ENCODE results near the gene KRTAP10-8.
A peak's percentile ranks its signal among the peaks of the same experiment; 100 is the strongest.
"Not testable (repeated sequence)": the region's sequence is repeated elsewhere in the genome, so short reads cannot be mapped to it uniquely, and the experiment has no call there.

Gene KRTAP10-8

DNA sequence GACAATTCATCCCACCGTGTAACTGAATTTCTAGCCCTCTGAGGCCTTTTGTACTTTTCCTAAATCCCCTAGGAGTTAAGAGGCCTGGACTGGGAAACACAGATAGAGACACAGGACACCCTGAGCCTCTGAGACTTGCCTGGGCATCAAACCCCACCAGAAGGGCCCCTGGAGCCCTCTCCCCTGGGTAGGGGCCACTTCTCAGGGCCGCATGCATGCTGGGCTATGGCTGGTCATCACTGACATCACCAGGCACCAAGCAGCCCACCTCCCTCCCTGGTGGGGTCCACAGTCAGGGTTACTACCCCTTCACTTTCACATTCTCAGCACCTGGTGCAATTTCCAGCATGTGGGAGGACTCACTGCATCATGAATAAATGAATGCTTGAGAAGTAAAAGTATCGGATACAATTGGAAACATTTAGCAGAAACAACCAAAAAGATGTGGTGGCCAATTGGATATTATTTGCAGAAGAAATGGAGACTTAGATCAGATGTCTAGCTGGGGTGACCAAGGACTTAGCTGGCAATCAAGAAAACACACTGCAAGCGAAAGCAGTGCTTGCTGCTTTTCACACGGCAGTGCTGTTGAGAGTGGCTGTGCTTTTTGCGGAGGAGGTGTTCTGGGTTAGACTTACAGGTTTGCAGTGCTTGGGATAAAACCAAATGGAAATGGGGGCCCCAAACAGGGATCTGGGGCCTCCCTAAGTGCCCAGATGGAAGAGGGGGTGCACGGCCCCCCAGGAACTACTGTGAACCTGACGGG lies 12.4 kb upstream of the KRTAP10-8 start:
- DNase-seq: no peak

DNA sequence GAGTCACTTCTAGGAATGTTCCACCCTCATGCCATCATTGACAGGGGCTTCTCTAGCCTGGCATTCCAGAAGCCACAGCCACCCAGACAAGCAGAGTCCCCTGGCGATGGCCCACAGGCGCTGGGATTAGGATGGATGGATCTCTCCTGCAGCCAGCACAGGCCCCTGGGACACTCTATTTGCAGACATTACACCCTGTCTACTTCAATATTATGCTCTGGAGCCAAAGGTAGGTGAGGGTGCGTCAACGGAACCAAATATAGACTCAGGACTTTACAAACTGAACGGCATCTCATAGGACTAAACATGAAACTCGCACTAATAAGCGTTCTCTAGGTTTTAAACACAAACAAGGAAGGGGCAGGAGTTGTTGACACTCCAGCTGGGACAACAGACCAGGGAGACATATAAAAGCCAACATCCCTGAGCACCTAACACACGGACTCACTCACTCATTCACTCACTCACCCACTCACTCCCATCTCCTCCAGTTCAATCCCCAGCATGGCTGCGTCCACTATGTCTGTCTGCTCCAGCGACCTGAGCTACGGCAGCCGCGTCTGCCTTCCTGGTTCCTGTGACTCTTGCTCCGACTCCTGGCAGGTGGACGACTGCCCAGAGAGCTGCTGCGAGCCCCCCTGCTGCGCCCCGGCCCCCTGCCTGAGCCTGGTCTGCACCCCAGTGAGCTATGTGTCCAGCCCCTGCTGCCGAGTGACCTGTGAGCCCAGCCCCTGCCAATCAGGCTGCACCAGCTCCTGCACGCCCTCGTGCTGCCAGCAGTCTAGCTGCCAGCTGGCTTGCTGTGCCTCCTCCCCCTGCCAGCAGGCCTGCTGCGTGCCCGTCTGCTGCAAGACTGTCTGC lies 11.5 kb upstream of the KRTAP10-8 start, which contains the start of gene KRTAP10-7:
TSS of gene KRTAP10-7 (plus strand) at position 480 of the 861 bp plus-strand sequence. CDS start at position 505, 25 bp downstream.
- not testable (repeated sequence) for DNase-seq

GRCh38 chr21:44601091-44601490 lies 10.8 kb upstream of the KRTAP10-8 start:
- peak; percentile 29 to 47 for DNase-seq

DNA sequence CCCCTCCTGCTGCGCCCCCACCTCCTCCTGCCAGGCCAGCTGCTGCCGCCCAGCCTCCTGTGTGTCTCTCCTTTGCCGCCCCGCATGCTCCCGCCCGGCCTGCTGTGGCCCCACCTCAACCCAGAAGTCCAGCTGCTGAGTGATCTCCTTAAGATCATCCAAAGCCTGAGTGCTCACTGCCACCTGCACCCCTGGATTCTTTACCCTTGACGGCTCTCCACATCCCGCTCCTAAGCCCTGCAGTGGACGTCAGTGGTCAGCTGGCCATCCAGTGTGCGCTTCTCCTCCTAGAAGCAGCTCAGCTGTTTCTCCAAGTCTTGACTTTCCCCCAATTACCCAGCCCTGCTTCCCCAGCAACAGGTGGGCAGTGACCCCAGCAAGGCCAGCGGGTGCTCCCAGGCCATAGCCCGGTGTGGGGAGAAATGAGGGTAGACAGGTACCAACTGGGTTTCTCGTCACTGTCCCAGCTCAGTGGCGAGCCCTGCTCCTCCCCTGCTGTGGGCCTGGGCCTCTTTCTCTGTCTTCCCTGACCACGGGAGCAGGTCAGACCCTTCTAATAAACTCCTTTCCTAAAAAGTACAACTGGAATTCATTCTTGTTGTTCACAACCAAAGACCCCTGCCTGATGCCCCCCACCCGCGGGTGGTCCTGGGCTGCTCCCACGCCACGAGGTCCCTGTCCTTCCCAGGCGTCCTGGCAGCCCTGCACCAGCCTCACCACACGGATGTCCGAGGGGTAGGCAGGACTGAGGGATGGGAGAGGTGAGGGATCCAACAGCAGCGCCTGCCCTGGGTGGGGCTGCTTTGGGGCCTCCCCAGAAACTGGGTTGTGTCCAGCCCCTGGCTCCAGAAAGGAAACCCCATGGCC lies 10.1 kb upstream of the KRTAP10-8 start:
- no peak for DNase-seq

- DNase-seq: no peak
These were observed 9.4 kb upstream of the KRTAP10-8 start for GRCh38 chr21:44602463-44602850.

DNA sequence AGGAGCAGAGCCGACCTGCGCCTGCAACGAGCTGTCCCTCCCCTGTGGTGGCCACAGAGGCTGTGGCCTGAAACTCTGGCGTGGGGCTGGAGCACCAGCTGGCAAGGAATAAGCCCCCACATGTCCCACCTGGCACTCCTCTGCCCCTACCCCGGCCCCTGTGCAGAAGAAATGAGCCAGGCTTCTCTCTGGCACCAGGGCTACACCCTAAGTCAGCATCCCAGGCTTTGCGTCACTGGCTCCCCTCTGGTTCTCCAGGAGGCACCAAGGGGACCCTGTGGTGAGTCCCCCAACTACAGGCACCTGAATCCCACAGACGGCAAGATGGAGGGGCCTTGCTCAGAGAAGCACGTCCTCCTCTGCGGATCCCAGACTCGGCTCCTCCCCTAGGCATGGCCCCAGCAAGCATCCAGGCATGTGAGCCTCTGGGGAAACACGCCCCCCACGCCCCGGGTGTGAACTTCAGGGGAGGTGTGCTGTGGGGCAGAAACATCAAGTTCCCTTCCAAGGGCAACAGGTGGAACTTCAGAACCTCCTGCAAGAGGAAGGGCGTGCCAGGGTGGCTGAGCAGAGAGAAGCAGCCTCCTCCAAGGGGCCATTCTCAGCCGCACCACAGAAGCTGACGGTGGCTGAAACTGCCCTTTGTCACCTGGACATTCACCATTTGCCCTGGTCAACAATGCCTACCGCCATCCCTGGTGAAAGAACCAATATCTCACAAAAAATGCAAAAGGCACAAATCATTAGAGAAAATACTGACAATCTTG lies 8.6 kb upstream of the KRTAP10-8 start:
- no peak for DNase-seq

DNA sequence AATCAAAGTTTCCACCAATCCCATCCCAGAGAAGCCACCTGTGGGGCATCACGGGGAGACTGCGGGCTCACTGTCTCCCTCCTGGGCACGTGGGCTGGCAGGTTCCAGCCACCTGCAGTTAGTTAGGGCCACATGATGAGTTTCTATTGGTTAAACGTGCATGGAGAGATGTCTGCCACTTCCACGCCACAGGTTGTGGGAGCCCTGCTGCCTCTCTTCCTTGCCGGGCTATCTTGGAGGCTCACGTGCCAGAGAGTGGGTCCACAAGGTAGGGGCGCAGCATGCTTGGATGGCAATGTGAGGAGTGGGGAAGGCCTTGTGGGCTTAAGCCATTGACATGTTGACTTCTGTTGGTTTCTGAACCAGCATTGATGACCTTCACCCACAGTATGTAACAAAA lies 8.0 kb upstream of the KRTAP10-8 start:
- no peak for DNase-seq

DNA sequence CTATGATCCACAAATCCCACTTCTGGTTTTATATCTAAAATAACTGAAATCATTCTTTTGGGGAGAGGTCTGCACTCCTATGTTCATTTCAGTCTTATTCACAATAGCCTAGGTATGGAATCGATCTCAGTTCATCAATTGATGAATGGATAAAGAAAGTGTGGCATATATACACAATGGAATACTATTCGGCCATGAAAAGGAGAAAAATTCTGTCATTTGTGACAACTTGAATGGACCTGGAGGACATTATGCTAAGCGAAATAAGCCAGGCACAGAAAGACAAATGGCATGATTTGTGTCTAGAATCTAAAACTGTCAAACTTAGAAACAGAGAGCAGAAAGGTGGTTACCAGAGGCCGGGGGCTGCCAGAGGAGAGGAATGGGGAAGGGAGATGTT lies 5.4 kb upstream of the KRTAP10-8 start:
- DNase-seq: no peak

DNA sequence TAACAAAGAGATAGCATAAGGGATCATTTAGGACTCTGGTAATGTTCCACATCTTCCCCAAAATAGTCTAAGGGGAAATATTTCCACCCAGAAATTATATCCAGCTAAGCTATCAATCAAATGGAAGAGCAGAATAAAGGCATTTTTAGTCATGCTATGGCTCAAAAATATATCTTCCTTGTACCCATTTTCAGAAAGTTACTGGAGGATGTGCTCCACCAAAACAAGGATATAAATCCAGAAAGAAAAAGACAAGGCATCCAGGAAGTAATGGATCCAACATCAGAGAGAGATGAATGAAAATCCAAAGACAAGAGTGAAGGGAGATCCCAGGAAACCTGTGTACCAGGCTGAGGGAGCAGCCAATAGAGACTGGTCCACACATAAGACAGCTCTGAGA lies 2.7 kb upstream of the KRTAP10-8 start:
- no peak for DNase-seq

DNA sequence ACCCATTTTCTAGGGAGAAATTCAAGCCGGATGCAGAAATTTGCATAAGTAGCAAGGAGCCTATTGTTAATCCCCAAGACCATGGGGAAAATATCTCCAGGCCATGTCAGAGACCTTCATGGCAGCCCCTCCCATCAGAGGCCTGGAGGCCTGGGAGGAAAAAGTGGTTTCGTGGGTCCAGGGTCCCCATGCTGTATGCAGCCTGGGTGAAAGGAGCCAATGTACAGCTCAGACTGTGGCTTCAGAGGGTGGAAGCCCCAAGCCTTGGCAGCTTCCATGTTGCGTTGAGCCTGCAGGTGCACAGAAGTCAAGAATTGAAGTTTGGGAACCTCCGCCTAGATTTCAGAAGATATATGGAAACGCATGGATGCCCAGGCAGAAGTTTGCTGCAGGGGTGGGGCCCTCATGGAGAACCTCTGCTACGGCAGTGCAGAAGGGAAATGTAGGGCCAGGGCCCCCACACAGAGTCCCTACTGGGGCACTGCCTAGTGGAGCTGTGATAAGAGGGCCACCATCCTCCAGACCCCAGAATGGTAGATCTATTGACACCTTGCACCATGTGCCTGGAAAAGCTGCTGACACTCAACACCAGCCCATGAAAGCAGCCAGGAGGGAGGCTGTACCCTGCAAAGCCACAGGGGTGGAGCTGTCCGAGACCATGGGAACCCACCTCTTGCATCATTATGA lies 1.6 kb upstream of the KRTAP10-8 start:
- not testable (repeated sequence) for DNase-seq

DNA sequence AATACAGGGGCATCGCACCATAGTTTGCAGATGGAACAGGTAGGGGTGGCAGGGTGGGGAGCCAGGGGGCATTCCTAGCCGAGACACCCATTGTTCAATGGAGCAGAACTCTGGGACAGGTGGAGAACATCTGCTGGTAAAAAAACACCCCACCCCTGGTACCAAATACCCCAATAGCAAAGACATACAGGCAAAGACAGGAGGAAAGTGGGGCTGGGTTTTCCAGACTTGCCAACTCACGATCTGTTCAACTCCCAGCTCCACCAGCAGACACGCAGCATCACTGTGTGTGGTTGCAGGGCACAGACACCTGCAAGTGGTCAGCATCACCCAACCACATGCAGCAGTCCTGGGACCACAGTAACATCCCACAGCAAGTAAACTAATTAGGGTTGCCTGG lies 328 bp upstream of the KRTAP10-8 start:
- no peak for DNase-seq

DNA sequence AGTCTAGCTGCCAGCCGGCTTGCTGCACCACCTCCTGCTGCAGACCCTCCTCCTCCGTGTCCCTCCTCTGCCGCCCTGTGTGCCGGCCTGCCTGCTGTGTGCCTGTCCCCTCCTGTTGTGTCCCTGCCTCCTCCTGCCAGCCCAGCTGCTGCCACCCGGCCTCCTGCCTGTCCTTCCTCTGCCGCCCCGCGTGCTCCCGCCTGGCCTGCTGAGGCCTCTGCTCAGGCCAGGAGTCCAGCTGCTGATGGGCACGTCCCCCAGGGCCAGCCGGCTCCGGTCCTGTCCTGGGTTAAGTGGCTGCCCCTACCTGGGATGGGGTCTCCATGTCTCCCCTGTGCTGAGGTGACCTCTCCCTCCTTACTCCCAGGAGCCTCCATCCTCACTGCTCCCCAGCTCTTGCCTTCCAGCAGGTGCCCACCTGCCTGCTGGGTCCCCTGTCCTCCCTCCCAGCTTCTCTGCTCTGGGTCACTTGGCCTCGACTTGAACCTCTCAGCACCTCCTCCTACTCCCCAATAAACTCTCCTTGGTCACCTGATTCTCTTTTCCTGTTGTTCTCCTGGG lies 870 bp downstream of the KRTAP10-8 start:
- DNase-seq: no peak

DNA sequence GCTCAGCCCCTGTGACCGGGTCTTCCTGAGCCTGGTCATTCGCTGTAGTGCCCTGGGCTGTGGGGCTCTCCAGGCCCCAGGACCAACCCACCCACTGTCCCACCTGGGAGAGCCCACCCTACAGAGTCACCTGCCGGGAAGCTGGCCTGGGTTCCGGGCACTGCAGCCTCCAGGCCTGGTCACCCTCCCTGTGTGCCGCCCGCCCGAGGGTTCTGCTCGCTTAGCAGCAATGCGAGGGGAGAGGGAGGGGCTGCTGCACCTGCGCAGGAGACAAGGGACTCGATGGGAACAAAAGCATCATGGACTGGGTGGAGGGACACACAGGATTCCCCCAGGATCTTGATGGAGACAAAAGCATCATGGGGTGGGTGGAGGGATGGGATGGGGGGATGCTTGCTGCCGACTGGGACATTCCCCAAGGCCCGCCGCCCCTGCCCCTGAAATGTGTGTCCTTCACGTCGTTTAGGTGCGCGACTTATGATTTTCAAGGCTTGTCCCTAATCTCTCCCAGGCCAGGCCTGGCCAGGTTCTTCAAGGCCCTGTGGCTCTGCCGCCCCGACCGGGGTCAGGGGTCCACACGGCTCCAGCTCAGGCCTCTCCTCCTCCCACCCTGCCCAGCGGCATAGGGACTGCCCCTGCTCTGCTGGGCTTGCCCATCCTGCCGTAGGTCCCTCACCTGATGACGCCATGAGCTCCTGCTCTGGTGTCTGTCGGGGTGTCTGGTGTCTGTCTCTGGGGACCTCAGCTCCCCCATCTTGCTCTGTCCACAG lies 1.7 kb downstream of the KRTAP10-8 start:
- no peak for DNase-seq

DNA sequence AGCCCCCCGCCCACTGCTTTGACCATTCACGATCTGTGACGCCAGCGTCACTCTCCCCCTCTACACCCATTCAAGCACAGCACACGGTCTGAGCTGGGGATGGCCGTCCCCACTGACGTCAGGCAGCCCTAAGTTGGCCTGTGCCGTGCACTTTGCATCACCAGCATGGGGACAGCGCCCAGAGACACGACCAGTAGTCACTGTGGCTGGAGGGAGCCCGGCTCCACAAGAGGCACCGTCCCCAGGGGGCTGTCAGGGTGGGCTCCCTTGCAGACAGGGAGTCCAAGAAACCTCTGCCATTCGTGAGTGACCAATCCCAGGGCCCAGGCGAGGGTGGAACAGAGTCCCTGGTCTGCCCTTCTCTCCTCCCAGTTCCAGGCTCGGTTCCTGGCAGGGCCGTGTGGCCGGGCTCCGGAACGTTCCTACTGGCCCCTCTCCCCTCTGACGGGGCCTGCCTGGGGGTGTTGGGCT lies 2.3 kb downstream of the KRTAP10-8 start:
- DNase-seq: no peak

DNA sequence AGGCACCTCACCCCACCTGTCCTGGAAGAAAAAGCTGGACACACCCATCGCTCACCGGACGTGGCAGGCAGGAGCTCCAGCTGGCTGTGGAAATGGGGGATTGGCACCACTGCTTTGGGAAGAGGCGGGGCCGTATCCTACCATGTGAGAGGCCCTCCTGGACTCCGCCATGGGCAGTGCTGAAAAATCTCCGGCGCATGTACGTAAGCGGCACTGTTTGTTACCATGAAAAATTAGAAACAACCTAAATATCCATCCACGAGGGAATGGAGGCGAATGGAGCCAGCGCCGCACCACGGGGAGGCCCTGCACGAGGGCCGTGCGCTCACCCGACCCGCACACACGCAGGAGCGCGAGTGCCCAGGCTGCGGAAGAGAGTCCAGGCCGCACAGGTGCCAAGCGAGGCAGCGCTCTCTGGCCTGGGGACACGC lies 3.1 kb downstream of the KRTAP10-8 start:
- no peak for DNase-seq

- DNase-seq: no peak
These were observed 3.6 kb downstream of the KRTAP10-8 start for GRCh38 chr21:44615466-44615865.

DNA sequence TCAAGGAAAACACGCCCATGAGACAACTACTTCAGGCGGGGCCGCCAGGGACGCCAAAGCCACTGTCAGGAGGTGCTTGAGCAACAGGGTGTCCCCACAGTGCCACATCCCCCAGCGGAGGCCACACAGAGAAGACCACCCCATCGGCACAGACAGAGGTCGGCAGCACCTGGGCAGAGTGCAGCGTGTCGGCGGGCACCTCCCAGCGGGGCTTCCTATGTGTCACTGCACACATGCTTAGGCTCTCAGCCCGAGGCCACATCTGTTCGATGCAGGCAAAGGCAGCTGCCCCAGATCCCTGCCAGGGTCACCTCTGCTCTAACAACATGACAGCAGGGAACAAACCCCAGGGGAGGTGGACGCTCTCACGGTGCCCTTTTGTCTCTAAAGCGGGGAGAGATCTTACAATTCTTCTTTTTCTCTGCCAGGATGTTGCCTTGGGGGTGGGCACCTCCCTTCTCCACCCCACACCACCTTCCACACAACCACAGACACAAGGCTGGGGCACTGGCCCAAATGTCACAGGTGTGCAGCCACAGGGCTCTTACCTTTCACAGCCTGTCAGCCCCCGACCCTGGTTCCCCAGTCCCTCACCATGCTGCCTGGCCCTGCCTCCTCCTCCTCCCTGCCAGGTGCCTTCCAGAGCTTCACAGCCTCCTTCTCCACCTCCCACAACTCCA lies 4.2 kb downstream of the KRTAP10-8 start:
- no peak for DNase-seq

DNA sequence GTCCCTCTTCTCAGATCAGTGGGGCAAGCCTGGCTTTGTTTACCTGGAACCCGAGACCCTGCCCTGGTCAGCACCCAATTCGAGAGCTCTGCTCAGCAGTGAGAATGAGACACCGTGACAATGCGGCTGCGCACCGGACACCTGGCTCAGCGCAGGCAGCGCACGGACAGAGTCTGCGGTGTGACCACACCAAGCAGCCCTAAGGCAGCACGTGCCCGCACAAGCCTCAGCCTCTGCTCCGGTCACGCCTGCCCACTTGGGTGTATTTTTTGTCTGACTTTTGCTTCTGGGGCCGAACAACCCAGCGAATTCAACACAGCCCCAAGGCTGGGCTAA lies 4.7 kb downstream of the KRTAP10-8 start:
- no peak for DNase-seq

DNA sequence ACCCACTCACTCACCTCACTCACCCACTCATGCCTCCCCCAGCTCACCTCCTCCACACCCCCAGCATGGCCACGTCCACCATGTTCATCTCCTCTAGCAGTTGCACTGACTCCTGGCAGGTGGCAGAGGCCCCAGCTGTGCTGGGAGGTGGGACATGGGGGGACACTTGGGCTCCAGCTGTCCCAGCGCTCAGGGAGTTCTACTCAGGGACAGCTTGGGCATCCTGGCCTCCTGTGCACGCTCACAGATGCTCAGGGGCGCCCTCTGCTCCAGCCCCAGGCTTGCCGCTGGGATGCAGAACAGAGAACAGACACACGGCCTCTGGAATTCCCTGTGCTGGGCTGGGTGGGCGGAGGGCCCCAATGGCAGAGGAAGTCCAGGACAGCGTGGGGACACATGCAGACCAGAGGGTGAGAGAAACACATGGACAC lies 5.2 kb downstream of the KRTAP10-8 start:
- DNase-seq: no peak

DNA sequence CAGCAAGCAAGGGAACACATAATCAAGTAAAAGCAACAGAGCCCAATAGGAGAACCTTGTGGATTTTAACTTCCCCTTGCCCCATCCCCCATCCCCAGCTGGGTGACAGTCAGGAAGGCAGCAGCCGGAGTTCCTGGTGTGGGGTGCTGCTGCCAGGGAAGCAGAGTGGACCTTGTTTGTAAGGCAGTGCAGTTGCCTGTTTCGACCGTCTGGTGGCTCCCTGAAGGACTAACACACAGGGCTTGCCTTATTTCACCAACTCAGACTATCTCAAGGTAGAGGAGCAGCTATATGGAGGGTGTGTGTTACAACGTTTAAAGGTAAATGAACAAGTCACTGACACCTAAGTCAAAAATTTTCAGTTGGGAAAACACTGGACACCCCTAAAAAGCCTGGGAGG lies 6.6 kb downstream of the KRTAP10-8 start:
- DNase-seq: no peak

All from SHP77 (cell line).